Stimulated activated CD8-positive, alpha-beta memory T cell treated with anti-CD3 and anti-CD28 coated beads, Interleukin-15, amount 100 ng/mL, for 48 hours (primary cell): ENCODE results near the gene C1GALT1.
"Not testable (repeated sequence)": the region's sequence is repeated elsewhere in the genome, so short reads cannot be mapped to it uniquely, and the experiment has no call there.

Experiments
- DNase-seq, 2 donors: peaks; one replicate each; pipeline ENCODE4 v3.0.0-alpha.2; 2020; ENCODE audit warnings: low read depth in 2 of 2

C1GALT1 gene

GRCh38 chr7:7169296-7169695 is 13.0 kb upstream of the C1GALT1 start:
- DNase-seq: no peak

GRCh38 chr7:7173956-7174632 is 8.2 kb upstream of the C1GALT1 start:
- no peak for DNase-seq

GRCh38 chr7:7175075-7175695 is 7.2 kb upstream of the C1GALT1 start:
- DNase-seq: no peak

GRCh38 chr7:7176406-7177043 is 5.8 kb upstream of the C1GALT1 start:
- no peak for DNase-seq

- DNase-seq: no peak
Observed at GRCh38 chr7:7177044-7177517, 5.3 kb upstream of the C1GALT1 start.

- no peak for DNase-seq
Observed at GRCh38 chr7:7178081-7178480, 4.3 kb upstream of the C1GALT1 start.

- no peak for DNase-seq
Observed at GRCh38 chr7:7178906-7179305, 3.4 kb upstream of the C1GALT1 start.

- no peak for DNase-seq
Observed at GRCh38 chr7:7180725-7181449, 1.5 kb upstream of the C1GALT1 start.

- DNase-seq: no peak
Observed at GRCh38 chr7:7181519-7182155, 707 bp upstream of the C1GALT1 start.

- DNase-seq: peak; percentile 28 to 34
Observed at GRCh38 chr7:7183061-7183837, 905 bp downstream of the C1GALT1 start.

- no peak for DNase-seq
Observed at GRCh38 chr7:7183838-7184463, 1.6 kb downstream of the C1GALT1 start.

- DNase-seq: no peak
Observed at GRCh38 chr7:7185371-7185989, 3.1 kb downstream of the C1GALT1 start.

GRCh38 chr7:7188091-7188490 is 5.7 kb downstream of the C1GALT1 start:
- no peak for DNase-seq

GRCh38 chr7:7188742-7189141 is 6.4 kb downstream of the C1GALT1 start:
- DNase-seq: no peak

GRCh38 chr7:7190142-7190541 is 7.8 kb downstream of the C1GALT1 start:
- no peak for DNase-seq

- DNase-seq: no peak
Observed at GRCh38 chr7:7191137-7191536, 8.8 kb downstream of the C1GALT1 start.

GRCh38 chr7:7192798-7193788 is 10.7 kb downstream of the C1GALT1 start:
- not testable (repeated sequence) for DNase-seq

GRCh38 chr7:7199592-7199991 is 17.2 kb downstream of the C1GALT1 start:
- DNase-seq: not testable (repeated sequence)

- DNase-seq: not testable (repeated sequence)
Observed at GRCh38 chr7:7200255-7200654, 17.9 kb downstream of the C1GALT1 start.
